Type B pancreatic cell (in vitro differentiated cells): ENCODE data around the gene RPL5. TPM values are rescaled to one million over a fixed set of nuclear protein-coding genes. Genes with fewer than 3 reads are reported as not detected.

Source experiments
- DNase-seq: peaks from one replicate; pipeline ENCODE4 v3.0.0; 2021; ENCODE audit warnings: mixed read lengths; ENCODE audit not compliant: unreplicated experiment; ENCODE audit errors: extremely low spot score
- H3K27ac Mint-ChIP-seq: 2 replicates; pipeline ENCODE4 v1.8.0; 2021; ENCODE audit warnings: mild to moderate bottlenecking, mixed read lengths
- H3K27me3 Mint-ChIP-seq: 2 replicates; pipeline ENCODE4 v1.8.0; 2021; ENCODE audit warnings: mixed read lengths
- H3K36me3 Mint-ChIP-seq: 2 replicates; pipeline ENCODE4 v1.8.0; 2021; ENCODE audit warnings: mixed read lengths
- H3K4me1 Mint-ChIP-seq: one replicate; pipeline ENCODE4 v1.8.0; 2021; ENCODE audit warnings: mixed read lengths; ENCODE audit not compliant: unreplicated experiment
- H3K4me3 Mint-ChIP-seq: 2 replicates; pipeline ENCODE4 v1.8.0; 2021; ENCODE audit warnings: mild to moderate bottlenecking, mixed read lengths
- H3K9me3 Mint-ChIP-seq: 2 replicates; pipeline ENCODE4 v1.8.0; 2021; ENCODE audit warnings: mixed read lengths
- total RNA-seq: library from RNA; stranded (reverse); gene quantifications from 2 replicates; pipeline ENCODE4 v1.2.1, GENCODE V29; 2021; ENCODE audit warnings: low replicate concordance
- TF ChIP-seq, protein P1 (sequence below): fragments of 200-600 bp; sonication (generic); conservative IDR thresholded peaks from 2 replicates; pipeline ENCODE4 v1.5.0; 2021; ENCODE audit warnings: antibody characterized with exemption, mild to moderate bottlenecking

RPL5 gene
- total RNA-seq, 1 donor from 2014 or later: 1,496 TPM

DNA sequence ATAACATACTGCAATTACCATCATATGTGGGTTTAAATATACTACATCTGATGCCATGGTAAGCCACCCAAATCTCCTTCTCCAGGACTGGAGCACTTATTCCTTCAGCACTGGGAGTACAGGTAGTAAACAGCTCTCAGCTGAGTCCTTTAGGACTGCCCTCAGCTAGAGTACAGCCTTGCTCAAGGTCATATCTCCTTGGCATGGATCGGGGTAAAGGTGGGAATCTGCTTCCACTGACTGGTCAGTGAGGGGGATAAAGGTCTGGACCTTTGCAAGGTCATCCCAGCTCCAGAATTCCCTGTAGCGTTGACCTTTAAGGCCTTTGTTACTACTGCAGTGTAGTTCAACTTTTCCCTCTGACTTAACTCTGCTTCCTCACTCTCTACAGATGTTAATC lies 38.8 kb downstream of the RPL5 start:
- TF ChIP-seq, protein P1, sequence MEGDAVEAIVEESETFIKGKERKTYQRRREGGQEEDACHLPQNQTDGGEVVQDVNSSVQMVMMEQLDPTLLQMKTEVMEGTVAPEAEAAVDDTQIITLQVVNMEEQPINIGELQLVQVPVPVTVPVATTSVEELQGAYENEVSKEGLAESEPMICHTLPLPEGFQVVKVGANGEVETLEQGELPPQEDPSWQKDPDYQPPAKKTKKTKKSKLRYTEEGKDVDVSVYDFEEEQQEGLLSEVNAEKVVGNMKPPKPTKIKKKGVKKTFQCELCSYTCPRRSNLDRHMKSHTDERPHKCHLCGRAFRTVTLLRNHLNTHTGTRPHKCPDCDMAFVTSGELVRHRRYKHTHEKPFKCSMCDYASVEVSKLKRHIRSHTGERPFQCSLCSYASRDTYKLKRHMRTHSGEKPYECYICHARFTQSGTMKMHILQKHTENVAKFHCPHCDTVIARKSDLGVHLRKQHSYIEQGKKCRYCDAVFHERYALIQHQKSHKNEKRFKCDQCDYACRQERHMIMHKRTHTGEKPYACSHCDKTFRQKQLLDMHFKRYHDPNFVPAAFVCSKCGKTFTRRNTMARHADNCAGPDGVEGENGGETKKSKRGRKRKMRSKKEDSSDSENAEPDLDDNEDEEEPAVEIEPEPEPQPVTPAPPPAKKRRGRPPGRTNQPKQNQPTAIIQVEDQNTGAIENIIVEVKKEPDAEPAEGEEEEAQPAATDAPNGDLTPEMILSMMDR: no peak
- Mint-ChIP-seq H3K27ac (no peak overlapping the region), H3K4me1 (no peaks in the 10 kb centered on the region), H3K9me3 (no peaks in the 10 kb centered on the region), H3K36me3 (peaks cover 7% of the 10 kb centered on the region), H3K4me3 (no peak overlapping the region), H3K27me3 (no peaks in the 10 kb centered on the region)
- no peak for DNase-seq

- Mint-ChIP-seq H3K27me3 (no peaks in the 10 kb centered on the region), H3K4me1 (no peaks in the 10 kb centered on the region), H3K9me3 (no peaks in the 10 kb centered on the region), H3K4me3 (no peak overlapping the region), H3K36me3 (peaks cover 7% of the 10 kb centered on the region), H3K27ac (no peak overlapping the region)
- DNase-seq: no peak
- TF ChIP-seq, protein P1: no peak
These were observed 40.9 kb downstream of the RPL5 start for GRCh38 chr1:92872719-92873118.

- peaks cover 7% of the 10 kb centered on the region for H3K36me3 Mint-ChIP-seq
- DNase-seq: no peak
- no peaks in the 10 kb centered on the region for H3K9me3 Mint-ChIP-seq
- H3K4me1 Mint-ChIP-seq: no peaks in the 10 kb centered on the region
- H3K27me3 Mint-ChIP-seq: no peaks in the 10 kb centered on the region
- TF ChIP-seq, protein P1: no peak
- no peak overlapping the region for H3K4me3 Mint-ChIP-seq
- H3K27ac Mint-ChIP-seq: no peak overlapping the region
These were observed 43.1 kb downstream of the RPL5 start for GRCh38 chr1:92874987-92875386.

DNA sequence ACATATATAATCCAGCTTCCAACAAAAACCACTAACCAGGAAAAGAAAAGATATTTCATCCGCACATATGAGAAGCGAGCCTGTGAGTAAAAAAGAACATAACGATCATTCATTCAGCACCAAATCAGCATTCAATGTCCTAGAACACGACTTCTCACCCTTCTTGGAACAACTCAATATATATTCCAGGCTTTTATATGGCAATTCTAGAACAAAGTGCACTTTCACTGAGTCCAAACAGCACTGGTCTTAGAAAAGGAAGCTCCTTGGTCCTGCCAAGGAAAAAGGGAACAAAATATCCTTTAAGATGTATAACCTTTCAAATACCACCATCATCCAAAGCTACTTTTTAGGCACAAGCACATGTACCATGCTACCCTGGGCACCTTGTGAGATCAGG lies 44.5 kb downstream of the RPL5 start:
- H3K4me3 Mint-ChIP-seq: no peak overlapping the region
- no peak for DNase-seq
- H3K36me3 Mint-ChIP-seq: peaks cover 7% of the 10 kb centered on the region
- H3K27ac Mint-ChIP-seq: no peak overlapping the region
- TF ChIP-seq, protein P1: no peak
- H3K9me3 Mint-ChIP-seq: no peaks in the 10 kb centered on the region
- no peaks in the 10 kb centered on the region for H3K27me3 Mint-ChIP-seq
- H3K4me1 Mint-ChIP-seq: no peaks in the 10 kb centered on the region

DNA sequence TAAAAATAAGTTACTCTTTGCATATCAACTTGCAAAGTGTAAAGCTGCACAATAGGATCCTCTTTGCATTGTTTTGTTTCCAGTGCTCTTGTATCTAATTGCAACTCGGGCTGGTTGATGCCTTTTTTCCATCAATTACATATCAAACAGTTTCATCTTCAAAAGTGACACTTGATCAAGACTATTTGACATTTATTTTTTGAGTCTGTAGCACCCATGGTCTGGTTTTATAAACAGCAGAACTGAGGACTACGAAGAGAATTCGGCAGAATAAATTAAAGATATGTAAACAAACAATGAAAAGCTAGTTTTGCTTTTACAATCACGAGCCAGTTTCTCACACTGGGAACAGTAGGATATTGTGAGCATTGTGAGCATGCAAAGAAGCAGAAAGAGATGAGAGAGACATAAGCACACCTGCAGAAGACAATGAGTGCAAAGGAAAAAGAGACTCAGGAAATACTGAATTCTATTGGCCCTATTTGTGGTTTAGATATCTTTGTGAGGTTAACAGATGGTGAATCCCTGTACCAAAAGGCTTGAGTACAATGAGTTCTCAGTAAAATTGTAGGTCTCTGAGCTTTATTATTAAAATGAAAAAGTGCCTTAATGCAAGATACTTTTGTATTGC lies 45.4 kb downstream of the RPL5 start:
- Mint-ChIP-seq H3K4me3 (no peak overlapping the region), H3K4me1 (no peaks in the 10 kb centered on the region), H3K9me3 (no peaks in the 10 kb centered on the region), H3K36me3 (peaks cover 7% of the 10 kb centered on the region), H3K27ac (no peak overlapping the region), H3K27me3 (no peaks in the 10 kb centered on the region)
- DNase-seq: no peak
- TF ChIP-seq, protein P1: no peak

GRCh38 chr1:92877792-92878191 lies 46.0 kb downstream of the RPL5 start:
- TF ChIP-seq, protein P1: no peak
- Mint-ChIP-seq H3K36me3 (peaks cover 7% of the 10 kb centered on the region), H3K27ac (no peak overlapping the region)

More at GRCh38 chr1:92877792-92878191, 46.0 kb downstream of the RPL5 start:
- Mint-ChIP-seq H3K9me3 (no peaks in the 10 kb centered on the region), H3K27me3 (no peaks in the 10 kb centered on the region), H3K4me3 (no peak overlapping the region), H3K4me1 (no peaks in the 10 kb centered on the region)
- DNase-seq: no peak
